K562 (cell line): ENCODE data around the gene GPD1L. TPM values are rescaled to one million over a fixed set of nuclear protein-coding genes. Genes with fewer than 3 reads are reported as not detected.

Source experiments
- ATAC-seq: fragments of 200-7000 bp; cut with Tn5 transposase; 3 replicates; pipeline ENCODE4 v1.9.1; 2020; ENCODE audit warnings: moderate library complexity
- BruUV-seq: library from RNA; stranded (reverse); fragments of 400-500 nt; replicated peaks from 2 replicates; lab custom pipeline; 2021; lab: Mats Ljungman, UMichigan
- CTCF ChIA-PET: fragments of 300-600 bp; formaldehyde crosslinking; extraction: SDS; loops from one replicate; lab custom pipeline; 2021; ENCODE audit warnings: low intra/inter-chr PET ratio; lab: Yijun Ruan, JAX
- POLR2A ChIA-PET: fragments of 300-600, 350-650 bp; sonication (Branson Sonifier 250); formaldehyde crosslinking; extraction: SDS; loops from one replicate; lab custom pipeline; 2021; ENCODE audit warnings: antibody characterized with exemption, inconsistent platforms; lab: Yijun Ruan, JAX
- DNase-seq, 4 experiments: peaks; one replicate each; pipeline versions ENCODE4 v3.0.0 to v3.0.0-alpha.2; 2011 to 2018; ENCODE audit warnings: low spot score in 3 of 4, mixed read lengths in 3 of 4; ENCODE audit errors: extremely low read depth in 1 of 4
- FAIRE-seq: peaks from 2 replicates; lab custom pipeline; 2011; peaks lifted over from hg19 to GRCh38; lab: Jason Lieb, UNC
- H2AFZ ChIP-seq: 2 replicates; pipeline ENCODE4 v1.6.0; 2011; ENCODE audit warnings: low read depth, low read length, control low read depth, inconsistent platforms
- H3K27ac ChIP-seq: fragments of 200-600 bp; 3 replicates; pipeline ENCODE4 v1.8.0; 2011; ENCODE audit warnings: low read depth, mild to moderate bottlenecking, control low read depth, inconsistent platforms, low read length, moderate library complexity, mixed read lengths; ENCODE audit errors: extremely low read depth
- H3K27me3 ChIP-seq, 2 experiments: fragments of 300-600 bp in 1 of 2; 2 replicates in 1 of 2; 3 replicates in 1 of 2; pipeline versions ENCODE4 v1.6.0 to v1.8.0; 2011; ENCODE audit warnings: inconsistent platforms in 2 of 2, low read length in 2 of 2, mild to moderate bottlenecking in 1 of 2, mixed read lengths in 1 of 2, moderate library complexity in 1 of 2; ENCODE audit not compliant: control insufficient read depth in 2 of 2, insufficient read depth in 2 of 2
- H3K36me3 ChIP-seq: fragments of 300-600 bp; 3 replicates; pipeline ENCODE4 v1.8.0; 2011; ENCODE audit warnings: mild to moderate bottlenecking, low read length, inconsistent platforms; ENCODE audit not compliant: control insufficient read depth, insufficient read depth
- H3K4me1 ChIP-seq, 2 experiments: fragments of 200-600 bp in 1 of 2; replicated peaks in 1 of 2; 2 replicates in 1 of 2; 3 replicates in 1 of 2; pipeline versions ENCODE4 v1.5.1 to v1.8.0; 2011; ENCODE audit warnings: inconsistent platforms in 2 of 2, low read length in 2 of 2, mild to moderate bottlenecking in 1 of 2, mixed read lengths in 1 of 2, moderate library complexity in 1 of 2; ENCODE audit not compliant: control insufficient read depth in 2 of 2, insufficient read depth in 2 of 2
- H3K4me2 ChIP-seq: 2 replicates; pipeline ENCODE4 v1.6.1; 2011; ENCODE audit warnings: low read length, control low read depth, inconsistent platforms, mixed read lengths; ENCODE audit not compliant: insufficient read depth
- H3K4me3 ChIP-seq: fragments of 200-600 bp; sonication (generic), shearing (Covaris generic); 2 replicates; pipeline ENCODE4 v1.5.1; 2016; ENCODE audit warnings: control low read depth, inconsistent platforms
- H3K79me2 ChIP-seq: fragments of 200-600 bp; 3 replicates; pipeline ENCODE4 v1.8.0; 2011; ENCODE audit warnings: low read length, inconsistent platforms; ENCODE audit not compliant: control insufficient read depth, insufficient read depth
- H3K9ac ChIP-seq, 2 experiments: 2 replicates each; pipeline versions ENCODE4 v1.6.0 to v1.6.1; 2011; ENCODE audit warnings: low read depth in 2 of 2, low read length in 2 of 2, control low read depth in 1 of 2, inconsistent platforms in 1 of 2, mild to moderate bottlenecking in 1 of 2, mixed read lengths in 1 of 2; ENCODE audit not compliant: insufficient read depth in 1 of 2
- H3K9me1 ChIP-seq: one replicate; pipeline ENCODE4 v1.6.0; 2011; ENCODE audit warnings: inconsistent platforms, mild to moderate bottlenecking, low read length, moderate library complexity; ENCODE audit not compliant: control insufficient read depth, insufficient read depth
- H3K9me3 ChIP-seq: replicated peaks from 2 replicates; pipeline ENCODE4 v1.5.1; 2011; ENCODE audit warnings: low read depth, low read length, inconsistent platforms; ENCODE audit not compliant: control insufficient read depth, insufficient read depth
- H4K20me1 ChIP-seq: replicated peaks from 2 replicates; pipeline ENCODE4 v1.6.1; 2011; ENCODE audit warnings: low read length, inconsistent platforms, mixed read lengths; ENCODE audit not compliant: control insufficient read depth, insufficient read depth
- ATF1 ChIP-seq, 2 experiments: fragments of 450-650 bp in 1 of 2; IDR thresholded peaks; 2 replicates each; pipeline ENCODE4 v1.6.1; 2016; ENCODE audit warnings: missing compliant biosample characterization in 1 of 2, missing genetic modification characterization in 1 of 2
- BCL6 ChIP-seq: fragments of 250-450 bp; sonication (Bioruptor Pico); IDR thresholded peaks from 2 replicates; pipeline ENCODE4 v1.4.0; 2020
- CBFA2T3 ChIP-seq: fragments of 450-650 bp; IDR thresholded peaks from 2 replicates; pipeline ENCODE4 v1.6.1; 2017
- CREB3L1 ChIP-seq: fragments of 450-650 bp; IDR thresholded peaks from 2 replicates; pipeline ENCODE4 v1.6.1; 2014; ENCODE audit warnings: low read depth, mild to moderate bottlenecking, moderate library complexity, borderline replicate concordance
- CREB5 ChIP-seq: fragments of 250-450 bp; sonication (Bioruptor Pico); IDR thresholded peaks from 2 replicates; pipeline ENCODE4 v1.5.0; 2020; ENCODE audit warnings: mild to moderate bottlenecking
- DMBX1 ChIP-seq: fragments of 250-450 bp; sonication (Bioruptor Pico); IDR thresholded peaks from 2 replicates; pipeline ENCODE4 v1.8.0; 2022; ENCODE audit warnings: inconsistent platforms, mild to moderate bottlenecking, moderate library complexity, borderline replicate concordance
- EP400 ChIP-seq: fragments of 450-650 bp; IDR thresholded peaks from 2 replicates; pipeline ENCODE4 v1.6.1; 2017; ENCODE audit warnings: antibody characterized with exemption, mild to moderate bottlenecking, moderate library complexity
- ERF ChIP-seq: fragments of 450-650 bp; formaldehyde crosslinking; IDR thresholded peaks from 2 replicates; pipeline ENCODE4 v1.4.0; 2020; ENCODE audit warnings: mild to moderate bottlenecking, mixed read lengths
- MTF1 ChIP-seq: fragments of 250-450 bp; sonication (Bioruptor Pico); IDR thresholded peaks from 2 replicates; pipeline ENCODE4 v1.9.0; 2021; ENCODE audit warnings: moderate library complexity, mild to moderate bottlenecking, inconsistent platforms, borderline replicate concordance
- TAF1 ChIP-seq: IDR thresholded peaks from 2 replicates; pipeline ENCODE4 v1.6.1; 2011; ENCODE audit warnings: mild to moderate bottlenecking, low read length, moderate library complexity; ENCODE audit not compliant: insufficient read depth, control insufficient read depth, severe bottlenecking; ENCODE audit errors: extremely low read depth
- YBX1 ChIP-seq: fragments of 450-650 bp; IDR thresholded peaks from 2 replicates; pipeline ENCODE4 v1.7.1; 2016; ENCODE audit warnings: mild to moderate bottlenecking
- WGBS: fragments of 100-300 bp; shearing (Covaris generic); methylation state at CpG from one replicate; pipeline ENCODE4 v1.1.6; 2016; ENCODE audit warnings: low coverage, mixed read lengths; ENCODE audit not compliant: insufficient coverage; ENCODE audit errors: missing lambda C conversion rate; 5-methylcytosine and 5-hydroxymethylcytosine counted together
- in situ Hi-C: fragments of 300-500 bp; cut with MboI; formaldehyde crosslinking; loops from 4 replicates; pipeline ENCODE4 v1.15.0; 2018; ENCODE audit warnings: inconsistent platforms, mixed read lengths
- intact Hi-C: fragments of 100-400 bp; cut with micrococcal nuclease; formaldehyde crosslinking; loops from 2 replicates; pipeline ENCODE4 v1.14.2; 2022
- polyA plus RNA-seq, 8 experiments: library from polyadenylated mRNA; depleted of rRNA in 4 of 8; stranded (reverse) in 5 of 8; unstranded in 3 of 8; fragments of >200 nt; fragmentation: Nextera tagmentation in 2 of 8; fragmentation: Illumina TruSeq in 1 of 8; extraction: Ambion mirVana in 2 of 8; extraction: Trizol in 1 of 8; gene quantifications; 2 replicates each; pipeline versions ENCODE4 v1.2.1 to v1.2.3, GENCODE V29; 2011 to 2014; ENCODE audit warnings: inconsistent platforms in 1 of 8, missing spikeins in 1 of 8
- total RNA-seq, 7 experiments: library from RNA; depleted of rRNA in 6 of 7; stranded (reverse); fragments of >200 nt in 6 of 7; fragmentation: Illumina TruSeq in 2 of 7; extraction: Trizol in 2 of 7; gene quantifications; 2 replicates each; pipeline versions ENCODE4 v1.2.1 to v1.2.3, GENCODE V29; 2011 to 2021; ENCODE audit warnings: low replicate concordance in 1 of 7
- TF ChIP-seq, protein P1 (sequence below): fragments of 200-400 bp; formaldehyde crosslinking; IDR thresholded peaks from 2 replicates; pipeline ENCODE4 v1.6.1; 2017; ENCODE audit warnings: mild to moderate bottlenecking, low read depth, low read length, moderate library complexity

The GPD1L gene
- total and polyA plus RNA-seq, 9 of the 15 experiments (the other 6 are each of a cell fraction or from before 2014, with no cell fraction given), result 1.6 to 17.3 (median 12.3) TPM

- ChIA-PET POLR2A (no interaction called here), CTCF (no interaction called here)
- Histone ChIP-seq H3K9me1 (no peaks in the 10 kb centered on the region), H2AFZ (no peak overlapping the region), H3K9ac (no peak overlapping the region), H3K36me3 (no peaks in the 10 kb centered on the region), H3K4me3 (no peak overlapping the region), H3K79me2 (no peaks in the 10 kb centered on the region), H3K27me3 (no peaks in the 10 kb centered on the region), H4K20me1 (no peaks in the 10 kb centered on the region), H3K4me2 (no peak overlapping the region), H3K4me1 (no peaks in the 10 kb centered on the region), H3K9me3 (no peaks in the 10 kb centered on the region), H3K27ac (no peak overlapping the region)
- DNase-seq, result no peak
- in situ Hi-C loops (no loop called here), intact Hi-C loops (no loop called here)
- BruUV-seq, result no TSS peak
- ATAC-seq, result no peak
- WGBS, result 43% methylated on average over 3 of the region's 3 CpGs
- FAIRE-seq, result no peak
- TF ChIP-seq MTF1 (no peak), CREB3L1 (no peak), CBFA2T3 (no peak), TAF1 (no peak), CREB5 (CRISPR knock-in tag) (no peak), ERF (CRISPR knock-in tag) (no peak), YBX1 (no peak), EP400 (no peak), BCL6 (CRISPR knock-in tag) (no peak), DMBX1 (no peak), ATF1 (CRISPR knock-in tag; IDR thresholded peaks at IDR 0.05) (no peak), ATF1 (tag; IDR thresholded peaks at IDR 0.05) (no peak)
- TF ChIP-seq, protein P1, sequence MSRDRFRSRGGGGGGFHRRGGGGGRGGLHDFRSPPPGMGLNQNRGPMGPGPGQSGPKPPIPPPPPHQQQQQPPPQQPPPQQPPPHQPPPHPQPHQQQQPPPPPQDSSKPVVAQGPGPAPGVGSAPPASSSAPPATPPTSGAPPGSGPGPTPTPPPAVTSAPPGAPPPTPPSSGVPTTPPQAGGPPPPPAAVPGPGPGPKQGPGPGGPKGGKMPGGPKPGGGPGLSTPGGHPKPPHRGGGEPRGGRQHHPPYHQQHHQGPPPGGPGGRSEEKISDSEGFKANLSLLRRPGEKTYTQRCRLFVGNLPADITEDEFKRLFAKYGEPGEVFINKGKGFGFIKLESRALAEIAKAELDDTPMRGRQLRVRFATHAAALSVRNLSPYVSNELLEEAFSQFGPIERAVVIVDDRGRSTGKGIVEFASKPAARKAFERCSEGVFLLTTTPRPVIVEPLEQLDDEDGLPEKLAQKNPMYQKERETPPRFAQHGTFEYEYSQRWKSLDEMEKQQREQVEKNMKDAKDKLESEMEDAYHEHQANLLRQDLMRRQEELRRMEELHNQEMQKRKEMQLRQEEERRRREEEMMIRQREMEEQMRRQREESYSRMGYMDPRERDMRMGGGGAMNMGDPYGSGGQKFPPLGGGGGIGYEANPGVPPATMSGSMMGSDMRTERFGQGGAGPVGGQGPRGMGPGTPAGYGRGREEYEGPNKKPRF, result no peak
These were observed 48.7 kb downstream of the GPD1L start for GRCh38 chr3:32155117-32155516.
